ENCODE measurements around the gene MPI. TPM values are rescaled to one million over a fixed set of nuclear protein-coding genes. Genes with fewer than 3 reads are reported as not detected.

Gene MPI
- total RNA-seq, 1 experiment from 2014 or later, result 57.5 TPM

GRCh38 chr15:74888716-74889115 is 1.1 kb upstream of the MPI start:
- Histone ChIP-seq H4K5ac (ENCODE audit: insufficient read length, low read depth, low read length) (no peak overlapping the region), H4K91ac (ENCODE audit: insufficient read length, low read depth, low read length) (no peak overlapping the region), H3K18ac (ENCODE audit: insufficient read length, low read depth, low read length) (no peak overlapping the region), H4K8ac (replicated peaks; ENCODE audit: insufficient read length, low read depth, low read length) (no peak overlapping the region), H2BK5ac (ENCODE audit: insufficient read length, low read length) (no peak overlapping the region), H3K23ac (ENCODE audit: insufficient read length, low read depth, low read length) (no peak overlapping the region), H2BK15ac (ENCODE audit: low read depth, low read length) (no peak overlapping the region), H3K27me3 (ENCODE audit: insufficient read depth, low read length) (no peaks in the 10 kb centered on the region), H3T11ph (ENCODE audit: low read length) (no peak overlapping the region), H2BK120ac (ENCODE audit: low read depth, low read length, poor library complexity, severe bottlenecking) (no peak overlapping the region), H3K4ac (ENCODE audit: low read depth, low read length) (no peak overlapping the region), H2BK12ac (ENCODE audit: insufficient read length, low read depth, low read length) (no peak overlapping the region), H3K23me2 (ENCODE audit: insufficient read length, low read depth, low read length, poor library complexity, severe bottlenecking) (peaks cover 11% of the 10 kb centered on the region), H3K79me1 (ENCODE audit: insufficient read depth, low read depth, low read length, poor library complexity, severe bottlenecking) (no peaks in the 10 kb centered on the region), H3K14ac (ENCODE audit: insufficient read depth, low read length) (no peak overlapping the region), H3K9me3 (ENCODE audit: control insufficient read depth, low read depth, low read length) (no peaks in the 10 kb centered on the region), H4K20me1 (ENCODE audit: control insufficient read depth, insufficient read depth, insufficient read length) (no peaks in the 10 kb centered on the region), H3K79me2 (ENCODE audit: insufficient read depth, low read length) (no peaks in the 10 kb centered on the region), H2AFZ (ENCODE audit: low read length) (no peak overlapping the region), H3K9ac (ENCODE audit: extremely low read depth, insufficient read length, low read length) (no peak overlapping the region), H2AK5ac (ENCODE audit: insufficient read length, low read length) (no peak overlapping the region), H3K27ac (ENCODE audit: insufficient read length, low read depth, low read length) (no peak overlapping the region), H3K56ac (ENCODE audit: insufficient read length, low read depth, low read length) (peak overlapping the region; percentile 12), H2BK20ac (ENCODE audit: low read depth, low read length, poor library complexity, severe bottlenecking) (no peak overlapping the region), H3K4me2 (ENCODE audit: insufficient read depth, insufficient read length, low read length) (peak overlapping the region; percentile 69), H3K4me1 (ENCODE audit: insufficient read depth, low read length) (no peaks in the 10 kb centered on the region)
- no CpG with 5 or more reads among the region's 4 CpGs for WGBS (ENCODE audit: extremely low coverage, insufficient read length, low lambda C conversion rate)
- Mint-ChIP-seq H3K4me1 (peaks cover 22 to 30% of the 10 kb centered on the region in 2 experiments), H3K9me3 (no peaks in the 10 kb centered on the region; a peak in 1 of 5 replicates), H3K27ac (no peak overlapping the region), H3K27me3 (ENCODE audit: low read depth) (peaks cover 3% of the 10 kb centered on the region; the same call in 1 of the 2 replicates), H3K36me3 (ENCODE audit: insufficient read depth in 1 of 3, low read depth in 3 of 3) (peaks cover 14 to 27% (median 22%) of the 10 kb centered on the region in 3 experiments; a peak in 6 of 7 replicates), H3K4me3 (peak overlapping the region in 1 of 2 experiments; percentile 47; a peak in 1 of 5 replicates)
- no peak for DNase-seq
- TF ChIP-seq CTCF (conservative IDR thresholded peaks at IDR 0.05), result no peak
